GM19328 (cell line): ENCODE data around the gene ATXN3L.
"Not testable (repeated sequence)": the region's sequence is repeated elsewhere in the genome, so short reads cannot be mapped to it uniquely, and the experiment has no call there.

Experiments
- ATAC-seq: cut with Tn5 transposase; IDR thresholded peaks from one replicate; pipeline ENCODE4 v1.9.1; 2021; ENCODE audit warnings: mild to moderate bottlenecking, moderate library complexity; ENCODE audit not compliant: unreplicated experiment

The ATXN3L gene

DNA sequence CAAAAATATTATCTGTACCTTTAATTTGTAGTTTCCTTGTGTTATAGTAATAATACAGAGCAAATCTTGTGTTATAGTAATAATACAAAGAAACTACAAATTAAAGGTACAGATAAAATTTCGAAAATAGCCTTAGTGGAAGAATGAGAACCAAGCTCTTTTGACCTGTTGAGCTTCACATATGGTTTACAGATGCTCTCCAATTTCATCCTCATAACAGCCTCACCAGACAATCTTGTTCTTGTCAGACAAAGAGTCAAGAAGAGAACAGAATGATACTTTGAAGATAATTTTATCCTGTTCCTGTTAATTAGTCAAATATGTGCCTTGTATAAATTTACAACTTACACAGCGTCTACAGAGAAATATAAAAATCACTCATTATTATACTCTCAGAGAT lies 12.8 kb downstream of the ATXN3L start:
- no peak for ATAC-seq

- ATAC-seq, result no peak
These were observed 14.7 kb downstream of the ATXN3L start for GRCh38 chrX:13305108-13305507.

- ATAC-seq, result no peak
These were observed 15.8 kb downstream of the ATXN3L start for GRCh38 chrX:13304052-13304451.

DNA sequence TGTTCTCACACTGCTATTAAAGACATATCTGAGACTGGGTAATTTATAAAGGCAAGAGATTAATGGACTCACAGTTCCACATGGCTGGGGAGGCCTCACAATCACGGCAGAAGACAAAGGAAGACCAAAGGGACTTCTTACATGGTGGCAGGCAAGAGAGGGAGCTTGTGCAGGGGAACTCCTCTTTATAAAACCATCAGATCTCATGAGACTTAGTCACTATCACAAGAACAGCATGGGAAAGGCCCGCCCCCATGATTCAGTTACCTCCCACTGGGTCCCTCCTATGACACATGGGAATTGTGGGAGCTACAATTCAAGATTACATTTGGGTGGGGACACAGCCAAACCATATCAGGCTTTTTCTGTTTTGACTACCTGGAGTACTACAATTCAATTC lies 16.6 kb downstream of the ATXN3L start:
- ATAC-seq, result not testable (repeated sequence)

DNA sequence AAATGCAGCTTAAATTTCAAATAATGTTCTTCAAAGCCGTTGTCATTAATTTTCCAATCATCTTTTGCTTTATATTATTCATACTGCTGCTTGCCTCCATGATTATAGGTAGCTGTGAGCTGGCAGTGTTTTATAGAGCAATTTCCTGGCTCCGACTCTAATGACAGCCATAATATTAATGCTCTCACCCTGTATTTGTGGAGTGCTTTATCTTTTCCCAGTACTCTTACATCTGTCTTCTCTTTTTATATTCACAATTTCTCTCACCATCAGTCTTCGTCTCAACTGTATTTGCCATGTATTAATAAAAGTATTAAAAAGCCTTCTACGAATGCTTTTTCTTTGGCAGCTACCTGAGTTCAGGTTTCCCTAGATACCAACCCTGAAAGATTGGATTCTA lies 21.0 kb downstream of the ATXN3L start:
- no peak for ATAC-seq

- ATAC-seq, result no peak
These were observed 24.0 kb downstream of the ATXN3L start for GRCh38 chrX:13295841-13296240.

DNA sequence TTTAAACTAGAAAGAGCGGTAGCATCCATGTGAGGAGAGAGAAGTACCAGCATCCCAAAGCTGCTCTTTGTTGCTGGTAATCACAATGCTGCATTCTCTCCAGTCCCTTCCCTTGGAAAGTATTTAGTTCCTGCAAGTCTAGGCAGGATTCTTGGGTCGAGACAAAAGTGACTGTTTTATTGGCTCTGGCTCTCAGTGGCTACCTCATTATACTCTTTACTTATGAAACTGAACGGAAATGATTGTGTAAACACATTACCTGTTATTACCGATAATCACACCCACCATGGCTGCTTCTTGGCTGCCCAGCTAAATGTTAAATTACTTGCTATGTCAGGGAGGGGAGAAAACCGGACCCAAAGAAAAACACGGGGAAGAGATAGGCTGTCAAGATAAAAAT lies 26.2 kb downstream of the ATXN3L start:
- no peak for ATAC-seq

DNA sequence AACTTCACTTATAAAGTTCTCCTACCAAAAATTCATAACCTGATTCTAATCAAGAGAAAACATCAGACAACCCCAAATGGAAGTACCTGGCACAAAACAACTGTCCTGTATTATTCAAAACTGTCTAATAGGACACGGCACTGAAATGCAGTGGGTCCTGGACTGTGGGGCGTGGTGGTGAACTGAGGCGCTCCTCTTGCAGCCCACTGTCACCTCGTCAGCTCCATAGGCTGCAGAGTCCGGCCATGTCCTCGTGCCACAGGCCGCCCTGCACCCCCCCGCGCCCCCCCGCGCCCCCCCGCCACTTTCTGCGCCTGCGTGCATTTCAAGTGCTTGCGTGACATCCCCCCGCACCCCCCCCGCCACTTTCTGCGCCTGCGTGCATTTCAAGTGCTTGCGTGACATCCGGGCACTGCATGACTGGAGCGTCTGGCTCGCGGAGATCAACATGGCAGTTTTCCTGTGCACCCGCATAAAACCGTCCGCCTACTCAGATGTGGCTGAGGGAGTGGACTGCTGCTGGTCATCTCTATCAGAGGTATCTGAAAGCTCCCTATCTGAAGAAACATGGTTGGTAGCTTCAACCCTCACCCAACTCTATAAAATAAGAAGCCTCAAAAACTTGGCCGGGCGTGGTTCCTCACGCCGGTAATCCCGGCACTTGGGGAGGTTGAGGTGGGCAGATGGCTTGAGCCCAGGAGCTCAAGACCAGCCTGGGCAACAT lies 28.8 kb downstream of the ATXN3L start:
- ATAC-seq, result no peak

DNA sequence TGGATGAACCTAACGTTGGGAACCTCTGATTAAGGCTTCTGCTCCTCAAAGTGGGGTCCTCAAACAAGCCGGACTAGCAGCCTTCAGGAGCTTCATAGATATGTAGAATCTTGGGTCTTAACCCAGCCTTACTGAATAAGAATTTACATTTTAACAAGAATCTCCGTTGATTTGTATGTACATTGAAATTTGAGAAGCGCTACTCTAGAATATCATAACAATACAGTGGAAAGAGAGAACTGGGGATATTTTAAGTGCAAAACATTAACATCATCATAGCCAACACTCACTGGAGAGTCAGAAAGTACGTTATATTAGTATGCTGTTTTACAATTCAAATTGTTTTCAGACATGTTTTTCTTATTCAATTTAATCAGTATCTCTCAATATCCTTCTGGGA lies 31.2 kb downstream of the ATXN3L start:
- no peak for ATAC-seq

GRCh38 chrX:13287816-13288215 lies 32.0 kb downstream of the ATXN3L start:
- no peak for ATAC-seq

DNA sequence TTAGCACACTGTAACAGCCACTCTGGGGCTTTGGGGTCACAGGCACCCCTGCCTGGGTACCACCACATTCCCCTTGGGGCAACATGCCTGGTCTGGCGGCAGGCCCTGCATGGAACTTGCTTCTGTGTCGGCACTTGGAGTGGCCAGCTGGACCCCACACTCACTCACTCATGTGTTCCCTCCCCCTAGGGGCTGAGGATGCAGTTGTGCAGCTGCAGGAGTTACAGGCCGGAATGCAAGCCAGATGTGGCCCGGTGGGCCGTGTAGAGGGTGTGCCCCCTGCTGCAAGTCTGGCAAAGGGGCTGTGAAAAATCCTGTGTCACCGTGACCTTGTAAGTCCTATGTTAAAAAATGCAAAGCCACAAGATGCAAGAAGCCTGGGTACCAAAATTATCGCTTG lies 34.2 kb downstream of the ATXN3L start:
- no peak for ATAC-seq

DNA sequence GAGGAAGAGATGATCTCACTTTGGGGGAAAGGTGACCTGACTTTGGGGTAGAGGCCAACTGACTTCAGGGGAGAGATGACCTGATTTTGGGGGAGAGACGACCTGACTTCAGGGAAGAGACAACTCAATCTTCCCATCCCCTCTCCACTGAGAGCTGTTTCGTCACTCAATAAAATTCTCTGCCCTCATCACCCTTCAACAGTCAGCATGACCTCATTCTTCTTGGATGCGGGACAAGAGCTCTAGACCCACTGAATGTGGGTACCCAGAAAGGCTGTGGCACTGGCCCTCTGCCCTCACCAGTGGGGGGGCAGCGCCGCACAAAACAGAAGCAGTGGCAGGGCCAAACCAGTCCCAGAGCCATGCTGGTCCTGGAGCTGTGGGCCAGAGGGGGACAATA lies 34.6 kb downstream of the ATXN3L start:
- no peak for ATAC-seq

DNA sequence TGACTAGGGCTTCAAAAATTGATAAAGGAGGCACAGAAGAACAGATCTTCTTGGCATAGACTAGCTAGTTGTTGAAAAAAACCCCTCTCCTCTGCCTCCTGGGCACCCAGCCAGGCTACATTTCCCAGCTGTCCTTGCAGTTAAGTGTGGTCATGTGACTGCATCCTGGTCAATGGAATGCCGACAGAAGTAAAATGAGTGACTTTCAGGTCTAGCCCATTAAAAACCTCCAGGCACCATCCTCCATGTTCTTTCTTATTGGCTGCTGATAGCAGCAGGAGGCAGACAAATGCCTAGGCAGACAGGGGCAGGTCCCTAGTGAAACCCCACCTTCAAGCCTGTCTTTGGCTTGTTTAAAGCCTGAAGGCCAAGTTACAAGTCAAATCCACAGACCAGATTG lies 35.3 kb downstream of the ATXN3L start:
- ATAC-seq, result no peak

DNA sequence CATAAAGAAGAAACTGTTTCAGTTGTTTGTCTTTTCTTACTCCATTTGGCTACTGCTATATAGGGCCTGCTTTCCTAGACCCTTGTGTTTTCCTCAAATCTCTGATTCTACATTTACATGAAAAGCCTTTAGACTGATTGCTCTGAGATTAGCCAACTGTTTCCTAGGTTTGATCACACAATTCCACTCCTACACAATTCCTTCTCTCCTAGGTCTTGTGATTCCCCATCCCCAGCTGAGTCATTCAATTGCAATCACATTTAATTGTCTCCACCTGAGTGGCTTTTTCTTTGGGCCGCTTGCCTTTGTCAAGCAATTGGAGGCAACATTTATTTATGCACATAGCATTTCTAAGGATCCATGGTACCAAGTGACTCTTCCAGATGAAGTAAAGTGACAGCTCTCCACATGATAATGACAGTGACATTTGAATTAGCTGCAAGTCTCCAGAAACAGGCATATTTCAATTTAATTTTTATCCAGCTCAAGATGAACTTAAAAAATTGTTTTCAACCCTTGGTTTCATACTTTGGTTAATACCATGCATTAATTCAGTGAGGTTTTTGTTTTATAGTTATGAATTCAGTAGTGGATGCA lies 35.8 kb downstream of the ATXN3L start:
- ATAC-seq, result no peak

DNA sequence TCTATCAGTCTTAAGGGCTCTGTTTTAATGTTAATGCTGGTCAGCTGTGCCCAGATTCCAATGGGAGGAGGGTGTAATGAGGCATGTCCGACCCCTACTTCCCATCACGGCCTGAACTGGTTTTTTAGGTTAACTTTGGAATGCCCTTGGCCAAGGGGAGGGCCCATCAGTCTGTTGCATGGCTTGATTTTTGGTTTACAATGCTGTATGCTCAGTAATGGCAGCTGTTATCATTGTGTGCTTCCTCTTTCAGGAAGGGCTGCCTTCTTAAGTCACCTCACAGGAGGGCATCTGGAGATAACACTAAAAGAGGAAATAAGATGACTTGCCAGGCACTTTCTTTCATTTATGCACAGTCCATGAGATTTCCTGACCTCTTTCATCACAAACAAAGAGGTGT lies 36.3 kb downstream of the ATXN3L start:
- ATAC-seq, result no peak

- no peak for ATAC-seq
These were observed 38.6 kb downstream of the ATXN3L start for GRCh38 chrX:13281289-13281688.

DNA sequence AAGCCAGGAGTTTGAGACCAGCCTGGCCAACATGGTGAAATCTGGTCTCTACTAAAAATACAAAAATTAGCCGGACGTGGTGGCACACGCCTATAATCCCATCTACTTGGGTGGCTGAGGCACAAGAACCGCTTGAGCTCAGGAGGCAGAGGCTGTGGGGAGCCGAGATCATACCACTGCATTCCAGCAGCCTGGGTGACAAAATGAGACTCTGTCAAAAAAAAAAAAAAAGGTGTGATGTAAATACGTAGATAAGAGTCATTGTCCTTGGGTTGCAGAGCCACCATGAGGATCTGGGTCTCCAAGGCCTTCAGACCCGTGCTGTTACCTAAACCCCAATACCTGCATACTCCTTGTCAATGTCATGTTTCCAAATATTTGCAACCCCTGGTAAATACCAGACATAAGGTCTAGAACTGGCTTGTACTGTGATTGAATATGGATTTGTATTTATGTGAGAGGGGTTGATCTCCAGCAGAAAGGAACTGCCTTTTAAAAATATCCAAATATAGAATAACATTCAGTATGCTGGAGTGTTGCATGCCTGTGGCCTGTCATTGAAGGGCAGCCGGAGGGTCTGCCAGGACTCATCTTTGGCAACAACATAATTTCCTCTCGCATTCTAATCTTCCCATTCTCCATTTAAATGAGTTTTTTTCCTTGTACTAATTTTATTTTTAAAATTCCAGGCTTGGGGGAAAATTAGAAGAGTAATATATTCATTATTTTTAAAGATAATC lies 40.4 kb downstream of the ATXN3L start:
- no peak for ATAC-seq

GRCh38 chrX:13277539-13277938 lies 42.3 kb downstream of the ATXN3L start:
- no peak for ATAC-seq

GRCh38 chrX:13276991-13277390 lies 42.9 kb downstream of the ATXN3L start:
- ATAC-seq, result no peak

DNA sequence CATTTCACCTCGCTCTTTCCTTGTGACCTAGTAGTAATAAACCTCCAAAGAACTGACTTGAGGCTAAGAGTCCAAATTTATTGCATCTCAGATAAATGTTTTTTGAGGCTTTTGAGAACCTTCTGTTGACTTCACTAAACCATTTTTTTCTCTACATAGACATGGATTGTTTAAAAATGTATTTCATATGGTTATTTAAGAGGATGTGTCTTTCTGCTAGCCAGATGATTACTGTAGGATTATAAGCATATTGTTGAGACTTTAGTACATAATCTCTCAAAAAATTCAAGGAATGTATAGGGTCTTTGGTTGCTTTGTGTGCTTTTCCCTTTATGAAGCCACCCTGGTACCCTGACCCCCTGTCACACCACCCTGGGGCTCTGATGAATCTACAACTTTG lies 44.8 kb downstream of the ATXN3L start:
- ATAC-seq, result no peak

DNA sequence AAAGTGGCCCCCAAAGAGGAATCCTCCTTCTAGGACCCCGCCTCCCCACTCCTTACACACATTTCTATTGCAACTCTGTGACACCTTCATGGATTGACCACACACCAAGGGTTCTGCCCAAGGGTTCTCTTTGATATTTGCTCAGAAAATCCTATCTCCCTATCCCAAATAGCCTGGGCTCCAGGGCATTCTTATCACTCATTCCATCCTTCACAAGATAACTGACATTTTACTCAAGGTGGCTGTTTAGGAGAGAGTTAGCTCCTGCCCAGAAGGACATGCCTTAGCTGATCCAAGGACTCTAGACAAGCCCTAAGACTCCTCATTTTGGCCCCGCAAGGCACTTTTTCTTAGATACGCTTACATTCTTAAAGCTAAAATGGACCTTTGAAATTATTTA lies 47.4 kb downstream of the ATXN3L start:
- no peak for ATAC-seq

DNA sequence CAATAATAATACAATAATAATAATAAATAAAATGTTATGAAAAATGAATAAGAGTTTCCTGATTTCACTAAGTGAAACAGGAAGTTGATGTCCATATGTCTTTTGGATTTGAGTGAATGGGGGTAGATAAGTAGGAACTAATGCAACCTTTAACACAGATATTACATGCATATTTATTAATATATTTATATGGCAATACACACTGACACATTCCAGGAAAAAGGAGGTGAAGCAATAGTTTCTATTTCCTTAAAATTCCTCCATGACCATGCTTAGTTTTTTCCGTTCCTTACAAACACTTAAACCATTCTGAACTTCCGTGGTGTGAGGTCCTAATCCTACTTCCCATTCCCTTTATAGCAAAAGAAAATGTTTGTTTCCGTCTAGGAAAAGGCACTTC lies 48.3 kb downstream of the ATXN3L start:
- no peak for ATAC-seq
